HEK293T (cell line): Measurements from ENCODE around the gene TRMT13.

Experiments
- ARNT ChIP-seq: fragments of 450-650 bp; IDR thresholded peaks from 2 replicates; pipeline ENCODE4 v1.6.1; 2017; ENCODE audit warnings: mild to moderate bottlenecking
- FOXK2 ChIP-seq: fragments of 450-650 bp; IDR thresholded peaks from 2 replicates; pipeline ENCODE4 v1.6.1; 2016; ENCODE audit warnings: mild to moderate bottlenecking
- HDGF ChIP-seq: fragments of 450-650 bp; IDR thresholded peaks from 2 replicates; pipeline ENCODE4 v1.6.1; 2017; ENCODE audit warnings: antibody characterized with exemption, borderline replicate concordance
- L3MBTL2 ChIP-seq: fragments of 450-650 bp; conservative IDR thresholded peaks from 2 replicates; pipeline ENCODE4 v1.6.1; 2016; ENCODE audit warnings: mild to moderate bottlenecking
- NFRKB ChIP-seq: fragments of 450-650 bp; IDR thresholded peaks from 2 replicates; pipeline ENCODE4 v1.6.1; 2016; ENCODE audit warnings: mild to moderate bottlenecking, moderate library complexity
- PKNOX1 ChIP-seq: fragments of 450-650 bp; IDR thresholded peaks from 2 replicates; pipeline ENCODE4 v1.6.1; 2016
- SP1 ChIP-seq: fragments of 450-650 bp; IDR thresholded peaks from 2 replicates; pipeline ENCODE4 v1.6.1; 2017
- SUZ12 ChIP-seq: fragments of 450-650 bp; IDR thresholded peaks from 2 replicates; pipeline ENCODE4 v1.6.1; 2016; ENCODE audit warnings: mild to moderate bottlenecking

- no peak for TF ChIP-seq PKNOX1
- no peak for TF ChIP-seq SUZ12
- TF ChIP-seq L3MBTL2: no peak
- no peak for TF ChIP-seq NFRKB
- TF ChIP-seq HDGF: no peak
- TF ChIP-seq ARNT: no peak
- no peak for TF ChIP-seq SP1
- TF ChIP-seq FOXK2: no peak
Observed at GRCh38 chr1:100152271-100152670, 19.3 kb downstream of the TRMT13 start.
